ENCODE data around the gene TMPRSS13.

- TF ChIP-seq ZBTB43 (CRISPR knock-in tag; conservative IDR thresholded peaks at IDR 0.05) (no peak), FOXP1 (IDR thresholded peaks at IDR 0.05) (no peak), FOXP1 (CRISPR knock-in tag; IDR thresholded peaks at IDR 0.05) (no peak), SNAPC4 (CRISPR knock-in tag; IDR thresholded peaks at IDR 0.05) (no peak), REST (IDR thresholded peaks at IDR 0.05; ENCODE audit: borderline replicate concordance in 1 of 2, low read depth in 1 of 2, low read length in 2 of 2) (no peak), EP300 (IDR thresholded peaks at IDR 0.05; ENCODE audit: low read depth in 2 of 2, low read length in 2 of 2) (no peak), EP300 (CRISPR knock-in tag; IDR thresholded peaks at IDR 0.05; ENCODE audit: borderline replicate concordance) (no peak), CERS6 (CRISPR knock-in tag; IDR thresholded peaks at IDR 0.05) (no peak), ESRRA (CRISPR knock-in tag; IDR thresholded peaks at IDR 0.05; ENCODE audit: low read depth) (no peak), CREB1 (IDR thresholded peaks at IDR 0.05) (no peak), CREB1 (CRISPR knock-in tag; IDR thresholded peaks at IDR 0.05) (no peak), ZBTB4 (CRISPR knock-in tag; IDR thresholded peaks at IDR 0.05; ENCODE audit: borderline replicate concordance) (no peak), ZNF775 (CRISPR knock-in tag; IDR thresholded peaks at IDR 0.05; ENCODE audit: borderline replicate concordance) (no peak), YY1 (IDR thresholded peaks at IDR 0.05; ENCODE audit: insufficient read depth, insufficient replicate concordance, low read depth, low read length) (no peak), POLR2A (IDR thresholded peaks at IDR 0.05; ENCODE audit: insufficient read depth in 1 of 2, low read depth in 2 of 2, low read length in 2 of 2) (no peak)
Measured at GRCh38 chr11:117883063-117883462, 46.1 kb downstream of the TMPRSS13 start.

Data from HepG2 (cell line).